PFSK-1 (cell line): ENCODE measurements around the gene BLCAP.

ENCODE experiments used
- POLR2AphosphoS5 ChIP-seq: IDR thresholded peaks from 2 replicates; pipeline ENCODE4 v1.6.1; 2012; ENCODE audit warnings: low read depth, mild to moderate bottlenecking, control low read depth, low read length, moderate library complexity
- TAF1 ChIP-seq: IDR thresholded peaks from 2 replicates; pipeline ENCODE4 v1.6.1; 2012; ENCODE audit warnings: low read length, control low read depth, borderline replicate concordance; ENCODE audit not compliant: insufficient read depth

DNA sequence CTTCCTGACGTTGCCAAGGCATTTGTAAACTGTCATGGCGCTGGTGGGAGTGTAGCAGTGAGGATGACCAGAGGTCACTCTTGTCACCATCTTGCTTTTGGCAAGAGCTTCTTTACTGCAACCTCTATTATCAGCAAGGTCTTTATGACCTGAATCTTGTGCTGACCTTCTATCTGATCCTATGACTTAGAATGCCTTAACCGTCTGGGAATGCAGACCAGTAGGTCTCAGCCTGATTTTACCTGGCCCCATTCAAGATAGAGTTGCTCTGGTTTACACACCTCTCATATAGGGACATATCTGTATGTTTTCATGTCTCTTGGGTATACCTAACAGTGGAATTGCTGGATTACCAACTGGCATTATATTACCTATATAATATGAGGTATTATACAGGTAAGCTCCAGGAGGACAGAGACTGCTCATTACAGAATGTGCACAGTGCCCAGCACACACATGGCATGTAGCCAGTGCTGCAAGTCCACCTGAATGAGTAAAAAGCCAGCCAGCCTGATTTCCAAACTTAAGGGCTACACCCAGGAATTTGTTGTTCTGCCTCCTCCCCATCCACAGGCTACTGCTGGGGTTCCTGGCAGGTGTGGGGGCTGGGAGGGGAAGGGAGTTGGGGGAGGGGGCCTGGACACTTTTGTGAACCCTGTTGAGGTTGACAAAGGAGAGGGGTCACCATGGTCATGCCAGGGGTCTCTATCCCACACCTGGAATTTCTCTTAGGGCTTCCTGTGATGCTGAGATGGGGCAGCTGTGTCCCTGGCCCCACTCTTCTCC is 35.2 kb upstream of the BLCAP start:
- TF ChIP-seq POLR2AphosphoS5 (no peak), TAF1 (no peak)
